Fibroblast of pulmonary artery (primary cell): ENCODE results near the gene XXYLT1.

ENCODE experiments used
- DNase-seq: peaks from one replicate; pipeline ENCODE4 v3.0.0-alpha.2; 2010; ENCODE audit warnings: low read depth
- H3K4me3 ChIP-seq: replicated peaks from 2 replicates; pipeline ENCODE4 v1.5.1; 2011; ENCODE audit warnings: low read depth, mild to moderate bottlenecking, control low read depth, low read length, moderate library complexity
- CTCF ChIP-seq: IDR thresholded peaks from 2 replicates; pipeline ENCODE4 v1.5.1; 2011; ENCODE audit warnings: mild to moderate bottlenecking, control low read depth, low read length, inconsistent platforms; ENCODE audit errors: missing control alignments

Gene XXYLT1

GRCh38 chr3:195032955-195033354, 238.0 kb downstream of the XXYLT1 start:
- no peak for TF ChIP-seq CTCF
- no peak overlapping the region for H3K4me3 ChIP-seq
- no peak for DNase-seq

GRCh38 chr3:195032106-195032759, 238.7 kb downstream of the XXYLT1 start:
- H3K4me3 ChIP-seq, result no peak overlapping the region
- no peak for DNase-seq
- no peak for TF ChIP-seq CTCF

- no peak for TF ChIP-seq CTCF
- DNase-seq, result no peak
These were observed 239.4 kb downstream of the XXYLT1 start for GRCh38 chr3:195031574-195032003.

GRCh38 chr3:195030791-195031321, 240.1 kb downstream of the XXYLT1 start:
- no peak overlapping the region for H3K4me3 ChIP-seq
- peak; percentile 44 for DNase-seq

More at GRCh38 chr3:195031574-195032003, 239.4 kb downstream of the XXYLT1 start:
- H3K4me3 ChIP-seq, result no peak overlapping the region

GRCh38 chr3:195028877-195029606, 241.9 kb downstream of the XXYLT1 start:
- DNase-seq, result peak; percentile 84
- TF ChIP-seq CTCF, result no peak
- H3K4me3 ChIP-seq, result no peak overlapping the region

More at GRCh38 chr3:195030791-195031321, 240.1 kb downstream of the XXYLT1 start:
- TF ChIP-seq CTCF, result no peak

GRCh38 chr3:195025884-195026200, 245.1 kb downstream of the XXYLT1 start:
- DNase-seq, result no peak
- no peak for TF ChIP-seq CTCF
- no peak overlapping the region for H3K4me3 ChIP-seq
